ENCODE data around the gene METRNL.

GRCh38 chr17:83129676-83130075 is 50.3 kb downstream of the METRNL start:
- no peak for TF ChIP-seq CTCF (IDR thresholded peaks at IDR 0.05)
- no peak for TF ChIP-seq ZFX (IDR thresholded peaks at IDR 0.05; ENCODE audit: borderline replicate concordance)

Data from 22Rv1 (cell line).